H1 (cell line): ENCODE data around the gene DDAH2. TPM values are rescaled to one million over a fixed set of nuclear protein-coding genes. Genes with fewer than 3 reads are reported as not detected.

ENCODE experiments used
- CTCF ChIA-PET: fragments of 300-600 bp; sonication (Branson Sonifier 250); formaldehyde crosslinking; loops from one replicate; lab custom pipeline; 2021; ENCODE audit not compliant: partially characterized antibody; lab: Charles Lee
- POLR2A ChIA-PET: fragments of 300-600 bp; sonication (Branson Sonifier 250); formaldehyde crosslinking; loops from one replicate; lab custom pipeline; 2021; ENCODE audit warnings: inconsistent platforms; ENCODE audit not compliant: partially characterized antibody; lab: Charles Lee
- DNase-seq, 2 experiments: peaks; one replicate each; pipeline versions ENCODE4 v3.0.0 to v3.0.0-alpha.2; 2010 to 2022; ENCODE audit warnings: low spot score in 2 of 2, low read depth in 1 of 2, mixed read lengths in 1 of 2
- FAIRE-seq: peaks from 2 replicates; lab custom pipeline; 2011; peaks lifted over from hg19 to GRCh38; lab: Jason Lieb, UNC
- H2AFZ ChIP-seq: 2 replicates; pipeline ENCODE4 v1.8.1; 2012; ENCODE audit warnings: low read length, inconsistent platforms
- H2AK5ac ChIP-seq: 2 replicates; pipeline ENCODE4 v1.6.1; 2013; ENCODE audit warnings: low read depth, low read length
- H2BK120ac ChIP-seq: replicated peaks from 2 replicates; pipeline ENCODE3; 2013; ENCODE audit warnings: low read depth, low read length, inconsistent platforms
- H2BK12ac ChIP-seq: 2 replicates; pipeline ENCODE4 v1.6.1; 2013; ENCODE audit warnings: low read depth, low read length
- H2BK15ac ChIP-seq: 2 replicates; pipeline ENCODE4 v1.6.1; 2013; ENCODE audit warnings: low read length
- H2BK20ac ChIP-seq: 2 replicates; pipeline ENCODE4 v1.6.1; 2013; ENCODE audit warnings: low read length
- H2BK5ac ChIP-seq: 2 replicates; pipeline ENCODE4 v1.6.1; 2013; ENCODE audit warnings: low read depth, low read length
- H3K14ac ChIP-seq: 2 replicates; pipeline ENCODE4 v1.6.1; 2013; ENCODE audit warnings: inconsistent platforms; ENCODE audit not compliant: insufficient read length
- H3K18ac ChIP-seq: 2 replicates; pipeline ENCODE4 v1.6.1; 2013; ENCODE audit warnings: low read length; ENCODE audit errors: extremely low read depth
- H3K23ac ChIP-seq: 2 replicates; pipeline ENCODE4 v1.6.1; 2013; ENCODE audit warnings: inconsistent platforms; ENCODE audit not compliant: insufficient read length
- H3K23me2 ChIP-seq: 2 replicates; pipeline ENCODE4 v1.6.1; 2013; ENCODE audit warnings: low read depth, low read length
- H3K27ac ChIP-seq: 2 replicates; pipeline ENCODE4 v1.6.1; 2011; ENCODE audit warnings: low read depth, low read length, inconsistent platforms
- H3K27me3 ChIP-seq, 4 experiments: replicated peaks in 1 of 4; 1 replicate in 1 of 4; 2 replicates in 3 of 4; pipeline versions ENCODE4 v1.6.1 to v1.8.1; 2011 to 2013; ENCODE audit warnings: low read length in 3 of 4, mild to moderate bottlenecking in 3 of 4, inconsistent platforms in 2 of 4, mixed read lengths in 2 of 4, moderate library complexity in 1 of 4; ENCODE audit not compliant: control insufficient read depth in 3 of 4, insufficient read depth in 3 of 4; ENCODE audit errors: extremely low read depth in 1 of 4
- H3K36me3 ChIP-seq, 4 experiments: 2 replicates each; pipeline versions ENCODE4 v1.6.1 to v1.8.1; 2011 to 2013; ENCODE audit warnings: mild to moderate bottlenecking in 4 of 4, low read length in 3 of 4, moderate library complexity in 2 of 4, control low read depth in 1 of 4, inconsistent platforms in 1 of 4; ENCODE audit not compliant: insufficient read depth in 4 of 4, control insufficient read depth in 2 of 4
- H3K4ac ChIP-seq: replicated peaks from 2 replicates; pipeline ENCODE3; 2013; ENCODE audit warnings: low read length, low read depth, mixed read lengths, inconsistent platforms; ENCODE audit not compliant: insufficient read length
- H3K4me1 ChIP-seq, 4 experiments: replicated peaks in 1 of 4; 1 replicate in 1 of 4; 2 replicates in 3 of 4; pipeline versions ENCODE4 v1.6.1 to v1.8.1; 2011 to 2013; ENCODE audit warnings: low read length in 3 of 4, inconsistent platforms in 2 of 4, mixed read lengths in 1 of 4; ENCODE audit not compliant: insufficient read depth in 4 of 4, control insufficient read depth in 3 of 4
- H3K4me2 ChIP-seq, 2 experiments: 2 replicates each; pipeline versions ENCODE4 v1.6.1 to v1.8.1; 2011 to 2013; ENCODE audit warnings: low read depth in 2 of 2, low read length in 2 of 2, control low read depth in 1 of 2, inconsistent platforms in 1 of 2, mild to moderate bottlenecking in 1 of 2; ENCODE audit not compliant: insufficient read depth in 1 of 2
- H3K4me3 ChIP-seq, 4 experiments: fragments of 200-600, 300-600 bp in 1 of 4; sonication (generic), shearing (Covaris generic), sonication (Bioruptor Twin) in 1 of 4; 2 replicates each; pipeline versions ENCODE4 v1.5.1 to v1.8.1; 2011 to 2016; ENCODE audit warnings: low read length in 4 of 4, low read depth in 3 of 4, control low read depth in 2 of 4, inconsistent platforms in 2 of 4, mild to moderate bottlenecking in 2 of 4, mixed read lengths in 1 of 4, moderate library complexity in 1 of 4; ENCODE audit not compliant: insufficient read depth in 2 of 4; ENCODE audit errors: extremely low read depth in 1 of 4
- H3K56ac ChIP-seq: replicated peaks from 2 replicates; pipeline ENCODE3; 2013; ENCODE audit warnings: low read depth, mild to moderate bottlenecking, mixed read lengths, low read length, inconsistent platforms; ENCODE audit not compliant: insufficient read length
- H3K79me1 ChIP-seq: 2 replicates; pipeline ENCODE4 v1.6.1; 2013; ENCODE audit warnings: low read depth, low read length, control low read depth
- H3K79me2 ChIP-seq, 2 experiments: 2 replicates each; pipeline versions ENCODE4 v1.6.1 to v1.8.1; 2012 to 2013; ENCODE audit warnings: low read length in 2 of 2, mild to moderate bottlenecking in 2 of 2, inconsistent platforms in 1 of 2; ENCODE audit not compliant: insufficient read depth in 2 of 2, control insufficient read depth in 1 of 2
- H3K9ac ChIP-seq, 4 experiments: replicated peaks in 1 of 4; 1 replicate in 1 of 4; 2 replicates in 3 of 4; pipeline versions ENCODE4 v1.6.1 to v1.8.1; 2011 to 2013; ENCODE audit warnings: low read depth in 3 of 4, low read length in 3 of 4, control low read depth in 2 of 4, mild to moderate bottlenecking in 2 of 4, moderate library complexity in 2 of 4, inconsistent platforms in 1 of 4; ENCODE audit errors: extremely low read depth in 1 of 4
- H3K9me3 ChIP-seq, 2 experiments: 2 replicates each; pipeline versions ENCODE4 v1.6.1 to v1.8.1; 2012 to 2013; ENCODE audit warnings: mild to moderate bottlenecking in 2 of 2, moderate library complexity in 2 of 2, control low read depth in 1 of 2, inconsistent platforms in 1 of 2, low read depth in 1 of 2, low read length in 1 of 2, mixed read lengths in 1 of 2; ENCODE audit not compliant: insufficient read depth in 2 of 2
- H4K20me1 ChIP-seq, 2 experiments: replicated peaks in 1 of 2; 2 replicates each; pipeline versions ENCODE3 to v1.8.1; 2011 to 2013; ENCODE audit warnings: inconsistent platforms in 2 of 2, low read length in 2 of 2, mild to moderate bottlenecking in 1 of 2; ENCODE audit not compliant: insufficient read depth in 2 of 2, control insufficient read depth in 1 of 2
- H4K5ac ChIP-seq: 2 replicates; pipeline ENCODE4 v1.6.1; 2013; ENCODE audit warnings: low read length, low read depth, mixed read lengths, inconsistent platforms; ENCODE audit not compliant: insufficient read length
- H4K8ac ChIP-seq: 2 replicates; pipeline ENCODE4 v1.8.0; 2013; ENCODE audit warnings: mild to moderate bottlenecking, moderate library complexity, low read length, inconsistent platforms; ENCODE audit not compliant: insufficient read depth; ENCODE audit errors: extremely low read depth
- H4K91ac ChIP-seq: replicated peaks from 2 replicates; pipeline ENCODE3; 2013; ENCODE audit warnings: low read length, mixed read lengths, inconsistent platforms; ENCODE audit not compliant: insufficient read length
- EZH2 ChIP-seq: fragments of 200-600 bp; sonication (generic); IDR thresholded peaks from 2 replicates; pipeline ENCODE4 v1.7.1; 2012; ENCODE audit warnings: low read depth, mild to moderate bottlenecking, moderate library complexity, low read length, inconsistent platforms; ENCODE audit not compliant: severe bottlenecking
- POLR2A ChIP-seq, 2 experiments: IDR thresholded peaks; 1 replicate in 1 of 2; 2 replicates in 1 of 2; pipeline ENCODE4 v1.6.1; 2011; ENCODE audit warnings: low read depth in 2 of 2, low read length in 2 of 2, mild to moderate bottlenecking in 2 of 2; ENCODE audit errors: control extremely low read depth in 1 of 2
- SAP30 ChIP-seq: fragments of 300-600 bp; sonication (generic); IDR thresholded peaks from 2 replicates; pipeline ENCODE4 v1.7.1; 2012; ENCODE audit warnings: low read length, moderate library complexity, mild to moderate bottlenecking, inconsistent platforms; ENCODE audit not compliant: insufficient read depth, insufficient replicate concordance
- TCF12 ChIP-seq: IDR thresholded peaks from 2 replicates; pipeline ENCODE4 v1.6.1; 2011; ENCODE audit warnings: low read depth, mild to moderate bottlenecking, low read length
- ZNF274 ChIP-seq: IDR thresholded peaks from 2 replicates; pipeline ENCODE4 v1.7.0; 2012; ENCODE audit warnings: low read length, borderline replicate concordance; ENCODE audit errors: extremely low read depth
- WGBS, 2 experiments: shearing (Covaris generic) in 1 of 2; methylation state at CpG; one replicate each; pipeline versions ENCODE4 v1.1.6 to v1.1.7; 2013 to 2015; ENCODE audit warnings: low lambda C conversion rate in 2 of 2, mixed read lengths in 2 of 2, inconsistent platforms in 1 of 2, low coverage in 1 of 2, missing lambda C conversion rate in 1 of 2; ENCODE audit not compliant: insufficient replicate concordance in 2 of 2, insufficient coverage in 1 of 2, insufficient read length in 1 of 2; ENCODE audit errors: extremely low coverage in 1 of 2, missing lambda C conversion rate in 1 of 2; 5-methylcytosine and 5-hydroxymethylcytosine counted together
- polyA plus RNA-seq, 7 experiments: library from polyadenylated mRNA; depleted of rRNA in 3 of 7; stranded (reverse) in 5 of 7; unstranded in 2 of 7; fragments of >200 nt in 5 of 7; fragments of 200-250 nt in 2 of 7; gene quantifications; 1 replicate in 5 of 7; 2 replicates in 1 of 7; 4 replicates in 1 of 7; pipeline versions ENCODE4 v1.2.1 to v1.2.3, GENCODE V29; 2011 to 2013; ENCODE audit warnings: missing spikeins in 2 of 7, mixed read lengths in 2 of 7
- total RNA-seq: library from RNA; stranded (reverse); fragmentation: NEBNext Ultra II Directional; extraction: Animal tissue kit (Norgen Biotek cat#: 25700); gene quantifications from 2 replicates; pipeline ENCODE4 v1.2.1, GENCODE V29; 2021
- TF ChIP-seq, protein P1 (sequence below): IDR thresholded peaks from 2 replicates; pipeline ENCODE4 v1.6.1; 2012; ENCODE audit warnings: inconsistent platforms
- TF ChIP-seq, protein P2 (sequence below): IDR thresholded peaks from 2 replicates; pipeline ENCODE4 v1.6.1; 2012; ENCODE audit warnings: inconsistent platforms

DDAH2 gene
- total and polyA plus RNA-seq, 2 of the 8 experiments (the other 6 are each of a cell fraction or from before 2014, with no cell fraction given) = 53.3 to 73.5 TPM

DNA sequence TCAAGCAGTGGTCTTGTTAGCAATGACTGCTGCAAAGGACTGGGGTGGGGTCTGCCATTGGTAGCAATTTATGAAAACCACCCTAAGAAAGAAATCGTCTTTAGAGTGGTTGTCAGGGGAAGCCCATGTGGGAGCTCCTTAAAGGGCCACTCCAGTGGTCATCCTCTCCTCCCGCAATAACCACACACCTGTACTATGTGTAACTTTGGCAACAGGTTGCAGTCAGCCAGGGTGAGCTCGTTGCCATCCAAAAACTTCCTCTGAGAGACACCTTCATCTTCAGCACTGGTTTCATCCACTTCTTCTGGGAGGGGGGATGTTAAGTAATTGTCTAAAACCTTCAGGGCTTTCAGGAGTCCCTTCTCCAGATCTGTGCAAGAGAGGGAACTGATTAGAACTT lies 2.9 kb upstream of the DDAH2 start:
- 93% methylated on average over 3 of the region's 3 CpGs; no CpG with 5 or more reads in 1 of the 2 experiments for WGBS, 2 experiments
- no peak for DNase-seq
- H3K4me1 ChIP-seq = peaks cover 15 to 24% (median 16%) of the 10 kb centered on the region in 4 experiments
- no peak for TF ChIP-seq SAP30
- TF ChIP-seq, protein P1, sequence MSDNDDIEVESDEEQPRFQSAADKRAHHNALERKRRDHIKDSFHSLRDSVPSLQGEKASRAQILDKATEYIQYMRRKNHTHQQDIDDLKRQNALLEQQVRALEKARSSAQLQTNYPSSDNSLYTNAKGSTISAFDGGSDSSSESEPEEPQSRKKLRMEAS = no peak
- TF ChIP-seq EZH2 = no peak
- TF ChIP-seq TCF12 = no peak
- no peak for TF ChIP-seq POLR2A (IDR thresholded peaks at IDR 0.05; ENCODE audit: control extremely low read depth in 1 of 2, low read depth in 2 of 2, low read length in 2 of 2)
- TF ChIP-seq ZNF274 = no peak
- TF ChIP-seq, protein P2, sequence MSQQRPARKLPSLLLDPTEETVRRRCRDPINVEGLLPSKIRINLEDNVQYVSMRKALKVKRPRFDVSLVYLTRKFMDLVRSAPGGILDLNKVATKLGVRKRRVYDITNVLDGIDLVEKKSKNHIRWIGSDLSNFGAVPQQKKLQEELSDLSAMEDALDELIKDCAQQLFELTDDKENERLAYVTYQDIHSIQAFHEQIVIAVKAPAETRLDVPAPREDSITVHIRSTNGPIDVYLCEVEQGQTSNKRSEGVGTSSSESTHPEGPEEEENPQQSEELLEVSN = no peak
- TF ChIP-seq, all 59 proteins: peak for 0
- no peak overlapping the region for H3K4me3 ChIP-seq
- H3K9ac ChIP-seq = no peak overlapping the region; a peak in 2 of 7 replicates
- no peak overlapping the region for H3K4ac ChIP-seq
- no peak overlapping the region for H3K56ac ChIP-seq
- no peak overlapping the region for H2BK15ac ChIP-seq
- peaks cover 10 to 37% (median 29%) of the 10 kb centered on the region in 4 experiments for H3K36me3 ChIP-seq
- no peak overlapping the region for H2AK5ac ChIP-seq
- no peak overlapping the region for H4K91ac ChIP-seq
- H3K18ac ChIP-seq = no peak overlapping the region
- no peak overlapping the region for H2BK120ac ChIP-seq
- H3K79me2 ChIP-seq = peaks cover 0 to 26% of the 10 kb centered on the region in 2 experiments; a peak in 2 of 4 replicates
- no peak overlapping the region for H3K14ac ChIP-seq
- no peak overlapping the region for H2AFZ ChIP-seq
- no peaks in the 10 kb centered on the region for H3K27me3 ChIP-seq
- no peak overlapping the region for H2BK5ac ChIP-seq
- no peak for FAIRE-seq
- no peak overlapping the region for H2BK20ac ChIP-seq
- no peak overlapping the region for H3K27ac ChIP-seq
- H3K23me2 ChIP-seq = peaks cover 19% of the 10 kb centered on the region
- ChIA-PET CTCF (interaction anchor here (0.6 to 3.1 kb wide), 7 partner anchors 33 to 64 kb away, joined by 3 to 12 read pairs (median 4); partner anchors contain the start of gene VARS1), POLR2A (interaction anchor here (0.6 to 4.2 kb wide), 9 partner anchors 8 to 104 kb away, joined by 3 to 57 read pairs (median 5); partner anchors contain the start of genes GPANK1, HSPA1B, MPIG6B and MSH5)
- H4K5ac ChIP-seq = no peak overlapping the region
- H3K79me1 ChIP-seq = peaks cover 11% of the 10 kb centered on the region; the same call in 1 of the 2 replicates
- no peak overlapping the region for H3K23ac ChIP-seq
- H3K4me2 ChIP-seq = no peak overlapping the region
- no peak overlapping the region for H2BK12ac ChIP-seq
- H4K8ac ChIP-seq = no peak overlapping the region
- H3K9me3 ChIP-seq = no peaks in the 10 kb centered on the region
- H4K20me1 ChIP-seq = peaks cover 4 to 5% of the 10 kb centered on the region in 2 experiments
